Lower leg skin (tissue), 3 donors: ENCODE measurements around the gene CDC42BPG.

ENCODE experiments used
- CTCF ChIP-seq, 3 donors: fragments of 450-650 bp; IDR thresholded peaks; one replicate each; pipeline ENCODE4 v1.5.1; 2016; ENCODE audit warnings: antibody characterized with exemption in 3 of 3, mild to moderate bottlenecking in 3 of 3, moderate library complexity in 2 of 3
- POLR2A ChIP-seq, 2 donors: fragments of 450-650 bp; IDR thresholded peaks; one replicate each; pipeline ENCODE4 v1.6.1; 2016 to 2017; ENCODE audit warnings: antibody characterized with exemption in 2 of 2, mild to moderate bottlenecking in 1 of 2, moderate library complexity in 1 of 2

DNA sequence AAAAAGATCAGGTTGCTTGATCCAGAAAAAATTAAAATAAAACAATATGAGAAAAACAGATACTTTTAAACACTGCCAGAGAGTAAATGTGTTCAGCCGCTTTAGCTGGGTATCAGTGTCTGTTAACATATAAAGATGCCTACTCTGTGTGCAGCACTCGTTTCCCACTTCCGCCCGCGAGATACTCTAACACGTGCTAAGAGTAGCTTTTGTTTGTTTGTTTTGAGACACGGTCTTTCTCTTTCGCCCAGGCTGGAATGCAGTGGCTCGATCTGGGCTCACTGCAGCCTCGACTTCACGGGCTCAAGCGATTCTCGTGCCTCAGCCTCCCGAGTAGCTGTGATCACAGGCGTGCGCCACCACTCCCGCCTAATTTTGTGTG lies 33.6 kb downstream of the CDC42BPG start:
- TF ChIP-seq CTCF (IDR thresholded peaks at IDR 0.05) (no peak), POLR2A (IDR thresholded peaks at IDR 0.05) (no peak)
